ENCODE data around the gene SAMD4A. TPM values are rescaled to one million over a fixed set of nuclear protein-coding genes. Genes with fewer than 3 reads are reported as not detected.

Gene SAMD4A
- total RNA-seq, 2 donors from 2014 or later: 1.9 to 8.0 TPM

DNA sequence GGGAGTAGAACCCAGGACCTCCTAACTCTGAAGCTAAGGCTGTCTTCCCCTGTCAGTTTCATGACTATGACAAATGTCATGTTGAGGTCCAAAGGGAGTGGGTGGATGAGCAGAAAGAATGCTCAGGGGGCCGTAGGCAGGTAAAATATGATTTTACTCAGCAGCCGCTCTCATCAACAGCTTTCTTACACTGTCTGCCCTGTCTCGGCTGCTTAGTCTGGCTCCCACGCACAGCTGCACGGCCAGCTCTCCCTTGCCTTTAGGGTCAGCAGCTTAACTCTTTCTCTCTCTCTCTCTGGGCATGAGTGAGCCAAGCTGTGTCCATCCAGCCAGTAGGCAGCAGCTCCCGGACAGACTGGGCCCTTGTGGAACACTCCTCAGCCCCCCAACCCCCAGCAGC is 240.5 kb downstream of the SAMD4A start:
- Mint-ChIP-seq H3K27ac (no peak overlapping the region), H3K4me3 (no peak overlapping the region)
- WGBS, 2 experiments (ENCODE audit: insufficient coverage in 1 of 2, insufficient read length in 1 of 2): 80 to 95% methylated on average over 1 to 6 of the region's 6 CpGs

DNA sequence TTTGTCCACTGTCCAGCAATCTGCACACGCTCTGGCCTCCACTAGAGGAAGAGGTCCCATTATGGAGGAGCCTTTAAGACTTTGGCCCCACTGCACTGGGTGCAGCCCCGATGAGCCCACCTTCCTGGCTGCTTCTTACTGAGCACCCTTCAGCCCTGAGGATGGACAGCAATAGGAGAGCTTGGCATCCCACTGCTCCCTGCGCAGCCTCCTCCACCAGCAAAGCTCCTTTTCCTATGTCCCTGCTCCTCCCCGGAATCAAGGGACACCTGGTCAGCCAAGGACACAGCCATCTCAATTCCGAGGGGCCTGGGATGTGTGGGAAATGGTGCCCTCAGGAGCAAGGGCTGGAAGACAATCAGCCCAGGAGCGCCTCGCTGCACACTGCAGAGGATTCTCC is 241.0 kb downstream of the SAMD4A start:
- no peak overlapping the region for H3K4me3 Mint-ChIP-seq
- TF ChIP-seq, protein P1, sequence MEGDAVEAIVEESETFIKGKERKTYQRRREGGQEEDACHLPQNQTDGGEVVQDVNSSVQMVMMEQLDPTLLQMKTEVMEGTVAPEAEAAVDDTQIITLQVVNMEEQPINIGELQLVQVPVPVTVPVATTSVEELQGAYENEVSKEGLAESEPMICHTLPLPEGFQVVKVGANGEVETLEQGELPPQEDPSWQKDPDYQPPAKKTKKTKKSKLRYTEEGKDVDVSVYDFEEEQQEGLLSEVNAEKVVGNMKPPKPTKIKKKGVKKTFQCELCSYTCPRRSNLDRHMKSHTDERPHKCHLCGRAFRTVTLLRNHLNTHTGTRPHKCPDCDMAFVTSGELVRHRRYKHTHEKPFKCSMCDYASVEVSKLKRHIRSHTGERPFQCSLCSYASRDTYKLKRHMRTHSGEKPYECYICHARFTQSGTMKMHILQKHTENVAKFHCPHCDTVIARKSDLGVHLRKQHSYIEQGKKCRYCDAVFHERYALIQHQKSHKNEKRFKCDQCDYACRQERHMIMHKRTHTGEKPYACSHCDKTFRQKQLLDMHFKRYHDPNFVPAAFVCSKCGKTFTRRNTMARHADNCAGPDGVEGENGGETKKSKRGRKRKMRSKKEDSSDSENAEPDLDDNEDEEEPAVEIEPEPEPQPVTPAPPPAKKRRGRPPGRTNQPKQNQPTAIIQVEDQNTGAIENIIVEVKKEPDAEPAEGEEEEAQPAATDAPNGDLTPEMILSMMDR (conservative IDR thresholded peaks at IDR 0.05): no peak
- H3K27ac Mint-ChIP-seq: no peak overlapping the region
- H3K4me3 ChIP-seq (ENCODE audit: low read length): no peak overlapping the region
- no peaks in the 10 kb centered on the region for H3K4me1 ChIP-seq (ENCODE audit: control insufficient read depth, insufficient read depth, low read length)
- no peak for DNase-seq
- 93 to 97% methylated on average over 4 to 7 of the region's 7 CpGs for WGBS, 2 experiments (ENCODE audit: insufficient coverage in 1 of 2, insufficient read length in 1 of 2)
- H3K4me1 Mint-ChIP-seq: peaks cover 22% of the 10 kb centered on the region
- H3K9ac ChIP-seq (ENCODE audit: extremely low read depth, low read length, poor library complexity, severe bottlenecking): no peak overlapping the region
- H3K27me3 Mint-ChIP-seq (ENCODE audit: insufficient read depth): peaks cover 47% of the 10 kb centered on the region
- no peaks in the 10 kb centered on the region for H3K36me3 Mint-ChIP-seq (ENCODE audit: low read depth)
- H3K36me3 ChIP-seq (ENCODE audit: control insufficient read depth, insufficient read depth, low read length): no peaks in the 10 kb centered on the region
- no peak overlapping the region for H3K27ac ChIP-seq (ENCODE audit: low read depth, low read length)
- no peaks in the 10 kb centered on the region for H3K9me3 Mint-ChIP-seq
- peaks cover 27% of the 10 kb centered on the region for H3K27me3 ChIP-seq (ENCODE audit: control insufficient read depth, insufficient read depth, low read length, poor library complexity, severe bottlenecking)
- no peaks in the 10 kb centered on the region for H3K9me3 ChIP-seq (ENCODE audit: control insufficient read depth, low read length)

More for the DNA sequence above, 240.5 kb downstream of the SAMD4A start:
- no peak overlapping the region for H3K4me3 ChIP-seq (ENCODE audit: low read length)
- no peak overlapping the region for H3K9ac ChIP-seq (ENCODE audit: extremely low read depth, low read length, poor library complexity, severe bottlenecking)
- no peaks in the 10 kb centered on the region for H3K36me3 Mint-ChIP-seq (ENCODE audit: low read depth)
- H3K27ac ChIP-seq (ENCODE audit: low read depth, low read length): no peak overlapping the region
- H3K27me3 Mint-ChIP-seq (ENCODE audit: insufficient read depth): peaks cover 47% of the 10 kb centered on the region
- TF ChIP-seq, protein P1 (conservative IDR thresholded peaks at IDR 0.05): no peak
- H3K9me3 ChIP-seq (ENCODE audit: control insufficient read depth, low read length): no peaks in the 10 kb centered on the region
- H3K4me1 ChIP-seq (ENCODE audit: control insufficient read depth, insufficient read depth, low read length): no peaks in the 10 kb centered on the region
- peaks cover 22% of the 10 kb centered on the region for H3K4me1 Mint-ChIP-seq
- no peak for DNase-seq
- peaks cover 22% of the 10 kb centered on the region for H3K27me3 ChIP-seq (ENCODE audit: control insufficient read depth, insufficient read depth, low read length, poor library complexity, severe bottlenecking)
- no peaks in the 10 kb centered on the region for H3K36me3 ChIP-seq (ENCODE audit: control insufficient read depth, insufficient read depth, low read length)
- H3K9me3 Mint-ChIP-seq: no peaks in the 10 kb centered on the region

DNA sequence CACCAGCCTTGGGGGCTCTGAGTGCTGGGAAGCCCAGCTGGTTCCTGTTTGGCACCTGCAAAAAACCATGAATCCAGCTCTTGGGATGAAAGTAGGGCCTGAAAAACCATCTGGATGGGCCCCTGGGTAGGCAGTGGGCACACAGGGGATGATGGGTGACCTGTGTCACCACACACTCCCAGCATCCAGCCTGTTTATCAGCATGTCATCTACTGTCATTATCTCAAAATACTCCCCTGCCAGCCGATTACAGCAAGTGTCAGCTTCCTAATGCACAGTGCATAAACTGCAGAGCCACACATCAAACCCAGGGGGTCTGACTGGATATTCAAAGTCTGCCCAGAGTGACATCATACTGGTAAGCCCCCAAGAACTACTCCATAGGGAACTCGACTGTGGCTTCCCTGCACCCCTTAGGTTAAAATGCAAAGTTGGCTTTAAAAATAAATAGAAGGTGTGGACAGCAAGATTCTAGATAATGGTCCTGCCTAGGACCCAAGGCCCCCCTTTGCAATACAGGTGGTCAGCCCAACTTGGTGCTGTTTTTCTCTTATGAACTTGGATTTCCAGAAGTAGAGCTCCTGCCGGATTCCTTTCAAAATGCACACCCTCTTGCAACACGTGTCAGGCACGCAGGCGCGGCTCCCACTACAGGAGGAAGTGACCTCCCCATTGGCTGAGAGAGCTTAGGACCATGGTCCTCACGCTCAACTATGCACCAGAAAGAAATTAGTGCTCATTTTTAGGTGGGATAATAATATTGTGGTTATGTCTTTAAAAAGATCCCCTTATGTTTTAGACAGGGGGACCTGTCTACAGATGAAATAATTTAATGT is 241.6 kb downstream of the SAMD4A start:
- no peaks in the 10 kb centered on the region for H3K36me3 Mint-ChIP-seq (ENCODE audit: low read depth)
- Histone ChIP-seq H3K27ac (ENCODE audit: low read depth, low read length) (no peak overlapping the region), H3K4me1 (ENCODE audit: control insufficient read depth, insufficient read depth, low read length) (no peaks in the 10 kb centered on the region), H3K9me3 (ENCODE audit: control insufficient read depth, low read length) (no peaks in the 10 kb centered on the region), H3K9ac (ENCODE audit: extremely low read depth, low read length, poor library complexity, severe bottlenecking) (no peak overlapping the region), H3K4me3 (ENCODE audit: low read length) (no peak overlapping the region), H3K36me3 (ENCODE audit: control insufficient read depth, insufficient read depth, low read length) (no peaks in the 10 kb centered on the region), H3K27me3 (ENCODE audit: control insufficient read depth, insufficient read depth, low read length, poor library complexity, severe bottlenecking) (peaks cover 32% of the 10 kb centered on the region)
- H3K4me1 Mint-ChIP-seq: peaks cover 22% of the 10 kb centered on the region
- no peak for DNase-seq
- WGBS, 2 experiments (ENCODE audit: insufficient coverage in 1 of 2, insufficient read length in 1 of 2): 89 to 90% methylated on average over 2 to 8 of the region's 8 CpGs
- H3K27ac Mint-ChIP-seq: no peak overlapping the region
- TF ChIP-seq, protein P1 (conservative IDR thresholded peaks at IDR 0.05): no peak
- H3K27me3 Mint-ChIP-seq (ENCODE audit: insufficient read depth): peaks cover 46% of the 10 kb centered on the region
- no peaks in the 10 kb centered on the region for H3K9me3 Mint-ChIP-seq
- H3K4me3 Mint-ChIP-seq: no peak overlapping the region
